ENCODE data around the gene OR2T6.

- TF ChIP-seq CTCF (conservative IDR thresholded peaks at IDR 0.05; ENCODE audit: low read depth, low read length) = no peak
- no peak for TF ChIP-seq EZH2 (IDR thresholded peaks at IDR 0.05; ENCODE audit: low read length, unreplicated experiment)
- TF ChIP-seq EZH2phosphoT487 (IDR thresholded peaks at IDR 0.05; ENCODE audit: borderline replicate concordance, low read length) = no peak
Observed at GRCh38 chr1:248380854-248381253, 5.3 kb downstream of the OR2T6 start.

Data from PC-3 (cell line).